ENCODE measurements around the gene DRP2.

Gene DRP2

DNA sequence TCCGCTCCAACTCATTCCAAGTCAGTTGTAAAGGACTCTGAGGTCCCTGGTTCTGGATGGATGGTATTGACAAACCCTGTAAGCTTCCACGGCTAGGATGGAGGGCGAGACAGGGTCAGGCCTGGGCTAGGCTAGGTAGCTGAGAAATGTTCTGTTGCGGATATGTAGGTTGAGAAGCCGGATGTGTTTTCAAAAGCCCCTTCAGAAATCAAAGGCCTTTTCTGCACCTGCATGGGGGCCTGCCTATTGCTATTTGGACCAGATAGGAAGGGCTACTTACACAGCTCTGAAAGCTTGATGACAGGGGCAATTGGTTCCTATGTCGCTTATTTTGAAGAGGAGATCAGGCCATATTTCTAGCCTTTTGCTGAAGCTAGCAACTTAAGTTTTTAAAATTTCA is 1.9 kb upstream of the DRP2 start:
- FAIRE-seq (no peak), DNase-seq (ENCODE audit: insufficient read length, low spot score) (no peak)
- TF ChIP-seq POLR2A (IDR thresholded peaks at IDR 0.05; ENCODE audit: low read depth, low read length) = no peak

DNA sequence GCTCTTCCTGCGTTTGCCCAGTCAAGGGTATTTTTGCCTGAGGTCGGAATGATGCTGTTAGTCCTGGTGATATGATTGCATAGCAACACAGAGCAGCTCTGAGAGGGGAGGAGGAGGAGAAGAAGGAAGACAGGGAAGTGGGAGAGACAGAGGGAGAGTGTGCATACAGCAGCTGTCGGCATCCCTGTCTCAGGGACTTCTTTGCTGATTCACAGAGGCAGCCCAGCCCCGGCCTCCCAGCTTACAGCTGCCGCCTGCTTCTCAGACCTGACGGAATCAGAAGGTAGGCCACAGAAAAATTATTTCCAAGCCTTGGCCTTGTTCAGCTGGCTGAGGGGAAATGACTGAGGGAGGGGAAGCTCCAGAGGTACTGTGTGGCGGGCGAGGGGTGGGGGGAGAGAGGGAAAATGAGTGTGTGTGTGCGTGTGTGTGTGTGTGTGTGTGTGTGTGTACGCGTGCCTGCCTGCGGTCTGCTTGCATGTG is 319 bp downstream of the DRP2 start:
- DNase-seq (ENCODE audit: insufficient read length, low spot score) = no peak
- no peak for FAIRE-seq
- TF ChIP-seq POLR2A (IDR thresholded peaks at IDR 0.05; ENCODE audit: low read depth, low read length) = no peak

- no peak for TF ChIP-seq POLR2A (IDR thresholded peaks at IDR 0.05; ENCODE audit: low read depth, low read length)
- DNase-seq (ENCODE audit: insufficient read length, low spot score) = no peak
- no peak for FAIRE-seq
These were observed 1.2 kb downstream of the DRP2 start for GRCh38 chrX:101220662-101221260.

- no peak for FAIRE-seq
- TF ChIP-seq POLR2A (IDR thresholded peaks at IDR 0.05; ENCODE audit: low read depth, low read length) = no peak
- no peak for DNase-seq (ENCODE audit: insufficient read length, low spot score)
These were observed 3.6 kb downstream of the DRP2 start for GRCh38 chrX:101223226-101223625.

- DNase-seq (ENCODE audit: insufficient read length, low spot score) = peak; percentile 33
- FAIRE-seq = peak; percentile 11
- no peak for TF ChIP-seq POLR2A (IDR thresholded peaks at IDR 0.05; ENCODE audit: low read depth, low read length)
These were observed 9.6 kb downstream of the DRP2 start for GRCh38 chrX:101229170-101229569.

DNA sequence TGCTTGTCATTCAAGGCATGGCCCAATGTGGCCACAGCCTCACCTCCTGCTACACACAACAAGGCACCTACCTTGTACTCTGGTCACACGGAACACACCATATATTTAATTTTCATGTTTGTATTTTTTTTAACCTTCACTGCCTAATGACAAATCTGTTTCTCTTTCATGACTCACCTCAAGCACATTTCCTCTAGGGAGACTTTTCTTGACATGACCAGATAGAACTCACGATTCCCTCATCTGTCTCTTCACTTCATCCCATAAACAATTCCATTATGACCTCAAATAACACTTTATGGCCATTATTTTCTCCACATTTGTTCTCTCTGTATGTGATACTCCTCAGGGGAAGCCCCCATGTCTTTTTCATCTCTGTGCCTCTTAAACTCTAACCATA is 11.1 kb downstream of the DRP2 start:
- no peak for FAIRE-seq
- TF ChIP-seq POLR2A (IDR thresholded peaks at IDR 0.05; ENCODE audit: low read depth, low read length) = no peak
- DNase-seq (ENCODE audit: insufficient read length, low spot score) = no peak

- no peak for TF ChIP-seq POLR2A (IDR thresholded peaks at IDR 0.05; ENCODE audit: low read depth, low read length)
- FAIRE-seq (no peak), DNase-seq (ENCODE audit: insufficient read length, low spot score) (no peak)
These were observed 11.5 kb downstream of the DRP2 start for GRCh38 chrX:101231080-101231479.

- TF ChIP-seq POLR2A (IDR thresholded peaks at IDR 0.05; ENCODE audit: low read depth, low read length) = no peak
- DNase-seq (ENCODE audit: insufficient read length, low spot score) (no peak), FAIRE-seq (no peak)
These were observed 12.7 kb downstream of the DRP2 start for GRCh38 chrX:101232316-101232715.

DNA sequence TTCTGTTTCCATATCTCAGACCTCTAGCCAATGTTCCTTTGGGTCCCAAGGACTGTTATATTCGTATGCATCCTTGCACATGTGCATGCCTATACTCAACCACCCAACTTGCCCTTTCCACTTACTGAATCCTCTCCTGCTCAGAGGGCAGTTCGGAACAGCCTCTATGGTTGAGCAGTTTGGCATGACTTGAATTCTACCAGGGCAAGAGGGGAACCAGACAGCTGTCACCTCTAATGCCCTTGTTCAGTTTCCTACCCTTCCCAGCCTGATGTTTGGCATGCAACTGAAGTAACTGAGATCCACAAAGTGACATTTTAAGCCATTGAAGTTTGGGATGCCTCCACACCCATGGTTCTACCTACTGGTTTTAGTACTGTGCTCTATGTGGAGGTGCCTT is 17.5 kb downstream of the DRP2 start:
- DNase-seq (ENCODE audit: insufficient read length, low spot score) (no peak), FAIRE-seq (no peak)
- TF ChIP-seq POLR2A (IDR thresholded peaks at IDR 0.05; ENCODE audit: low read depth, low read length) = no peak

DNA sequence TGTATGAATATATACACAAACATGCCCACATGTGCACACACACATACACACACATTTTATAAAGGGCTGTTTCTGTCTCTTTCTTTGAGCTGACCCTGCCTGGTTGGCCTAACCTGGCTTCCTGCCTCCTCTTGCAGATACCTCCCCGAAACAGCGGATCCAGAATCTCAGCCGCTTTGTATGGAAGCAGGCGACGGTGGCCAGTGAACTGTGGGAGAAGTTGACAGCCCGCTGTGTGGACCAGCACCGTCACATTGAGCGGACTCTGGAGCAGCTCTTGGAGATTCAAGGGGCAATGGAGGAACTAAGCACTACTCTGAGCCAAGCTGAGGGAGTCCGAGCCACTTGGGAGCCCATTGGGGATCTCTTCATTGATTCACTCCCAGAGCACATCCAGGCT is 21.9 kb downstream of the DRP2 start:
- no peak for DNase-seq (ENCODE audit: insufficient read length, low spot score)
- no peak for TF ChIP-seq POLR2A (IDR thresholded peaks at IDR 0.05; ENCODE audit: low read depth, low read length)
- no peak for FAIRE-seq

- TF ChIP-seq POLR2A (IDR thresholded peaks at IDR 0.05; ENCODE audit: low read depth, low read length) = no peak
- FAIRE-seq (no peak), DNase-seq (ENCODE audit: insufficient read length, low spot score) (no peak)
These were observed 33.0 kb downstream of the DRP2 start for GRCh38 chrX:101252634-101253033.

- FAIRE-seq = peak; percentile 6
- no peak for TF ChIP-seq POLR2A (IDR thresholded peaks at IDR 0.05; ENCODE audit: low read depth, low read length)
- no peak for DNase-seq (ENCODE audit: insufficient read length, low spot score)
These were observed 38.1 kb downstream of the DRP2 start for GRCh38 chrX:101257448-101258258.

DNA sequence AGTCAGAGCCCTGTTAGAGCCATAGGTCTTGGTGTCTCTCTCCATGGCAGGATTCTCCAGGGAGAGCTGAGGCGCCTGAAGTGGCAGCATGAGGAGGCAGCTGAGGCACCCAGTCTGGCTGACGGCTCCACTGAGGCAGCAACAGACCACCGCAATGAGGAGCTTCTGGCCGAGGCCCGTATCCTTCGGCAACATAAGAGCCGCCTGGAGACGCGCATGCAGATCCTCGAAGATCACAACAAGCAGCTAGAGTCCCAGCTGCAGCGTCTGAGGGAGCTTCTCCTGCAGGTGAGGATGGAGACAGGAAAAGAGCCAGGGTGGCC is 38.6 kb downstream of the DRP2 start:
- DNase-seq (ENCODE audit: insufficient read length, low spot score) = no peak
- no peak for FAIRE-seq
- no peak for TF ChIP-seq POLR2A (IDR thresholded peaks at IDR 0.05; ENCODE audit: low read depth, low read length)

- TF ChIP-seq POLR2A (IDR thresholded peaks at IDR 0.05; ENCODE audit: low read depth, low read length) = no peak
- DNase-seq (ENCODE audit: insufficient read length, low spot score) (no peak), FAIRE-seq (no peak)
These were observed 40.8 kb downstream of the DRP2 start for GRCh38 chrX:101260435-101260834.

DNA sequence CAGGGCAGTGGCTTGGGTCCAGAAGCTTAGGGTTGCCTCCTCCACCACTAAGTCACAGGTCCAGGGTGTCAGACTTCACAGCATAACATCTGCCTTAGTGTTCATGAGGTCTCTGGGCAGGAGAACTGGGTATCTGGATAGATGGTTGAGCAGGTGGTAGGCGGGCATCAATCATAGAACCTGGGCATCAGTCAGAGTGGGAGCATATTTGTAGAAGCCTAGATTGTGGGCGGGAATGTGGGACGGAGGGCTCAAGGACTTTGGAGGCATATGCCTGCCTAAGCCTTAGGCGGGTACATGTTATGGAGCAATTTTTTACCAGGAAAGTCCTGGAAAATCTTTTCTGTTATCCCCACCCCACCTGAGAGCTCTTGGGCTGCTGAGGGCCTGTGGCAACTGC is 43.0 kb downstream of the DRP2 start:
- FAIRE-seq = no peak
- no peak for DNase-seq (ENCODE audit: insufficient read length, low spot score)
- no peak for TF ChIP-seq POLR2A (IDR thresholded peaks at IDR 0.05; ENCODE audit: low read depth, low read length)
